ENCODE results near the gene FRMD4A. TPM values are rescaled to one million over a fixed set of nuclear protein-coding genes. Genes with fewer than 3 reads are reported as not detected.

Gene FRMD4A
- total and polyA plus RNA-seq, 10 of the 15 experiments (the other 5 are each of a cell fraction or from before 2014, with no cell fraction given): 17.8 to 75.2 (median 39.1) TPM

- no peak; the same call in 1 of the 2 replicates for TF ChIP-seq ZNF592 (IDR thresholded peaks at IDR 0.05)
- TF ChIP-seq ZNF622 (IDR thresholded peaks at IDR 0.05): no peak
- no peak for TF ChIP-seq SREBF2 (IDR thresholded peaks at IDR 0.05; ENCODE audit: low read length)
- TF ChIP-seq DPF2 (IDR thresholded peaks at IDR 0.05): 0 out of 2 replicates have a peak, but pooled peaks have one; percentile 23
- 0 out of 2 replicates have a peak, but pooled peaks have one; percentile 3 for TF ChIP-seq SMARCA5 (IDR thresholded peaks at IDR 0.05)
- no peak for TF ChIP-seq STAT1 (conservative IDR thresholded peaks at IDR 0.05)
- TF ChIP-seq EP300 (IDR thresholded peaks at IDR 0.05; ENCODE audit: borderline replicate concordance in 1 of 2, control insufficient read depth in 1 of 2, low read depth in 2 of 2, low read length in 2 of 2): peak in 1 of 2 experiments; percentile 42; a peak in 1 of 4 replicates
- no peak for TF ChIP-seq BACH1 (IDR thresholded peaks at IDR 0.05; ENCODE audit: borderline replicate concordance)
- TF ChIP-seq RCOR1 (conservative IDR thresholded peaks at IDR 0.05; ENCODE audit: low read depth, low read length): no peak
- TF ChIP-seq RUNX3 (IDR thresholded peaks at IDR 0.05; ENCODE audit: low read length): 0 out of 2 replicates have a peak, but pooled peaks have one; percentile 20
- TF ChIP-seq POLR2A (IDR thresholded peaks at IDR 0.05; ENCODE audit: low read depth, low read length): no peak
- no peak for TF ChIP-seq TBL1XR1 (IDR thresholded peaks at IDR 0.05; ENCODE audit: low read depth, low read length)
- TF ChIP-seq ZBTB33 (IDR thresholded peaks at IDR 0.05): no peak
- TF ChIP-seq PBX3 (IDR thresholded peaks at IDR 0.05; ENCODE audit: insufficient replicate concordance, low read depth, low read length): no peak
- peak in 1 of 2 experiments; percentile 14; a peak in 1 of 4 replicates for TF ChIP-seq BHLHE40 (IDR thresholded peaks at IDR 0.05; ENCODE audit: borderline replicate concordance in 1 of 2, low read depth in 2 of 2, low read length in 1 of 2)
- peak; percentile 62 to 66; a peak in 3 of 4 replicates for TF ChIP-seq IKZF2 (IDR thresholded peaks at IDR 0.05)
- TF ChIP-seq ZSCAN29 (IDR thresholded peaks at IDR 0.05): no peak
- peak; percentile 86 for TF ChIP-seq NR2F1 (conservative IDR thresholded peaks at IDR 0.05)
- no peak for TF ChIP-seq ELK1 (IDR thresholded peaks at IDR 0.05; ENCODE audit: low read depth, low read length)
- TF ChIP-seq JUNB (IDR thresholded peaks at IDR 0.05): no peak
- TF ChIP-seq STAT3 (IDR thresholded peaks at IDR 0.05; ENCODE audit: low read depth, low read length): no peak
- no peak for TF ChIP-seq CBX5 (IDR thresholded peaks at IDR 0.05; ENCODE audit: low read depth)
- TF ChIP-seq ZNF24 (IDR thresholded peaks at IDR 0.05): peak; percentile 48; the same call in 1 of the 2 replicates
Measured at GRCh38 chr10:13795653-13796555, 534.8 kb downstream of the FRMD4A start (continued).

All from GM12878 (cell line).